CD4-positive, alpha-beta T cell (primary cell): ENCODE measurements around the gene GGT7. TPM values are rescaled to one million over a fixed set of nuclear protein-coding genes. Genes with fewer than 3 reads are reported as not detected.
"Not testable (repeated sequence)": the region's sequence is repeated elsewhere in the genome, so short reads cannot be mapped to it uniquely, and the experiment has no call there.

ENCODE experiments used
- ATAC-seq: fragments of 200-7000 bp; cut with Tn5 transposase; one replicate; pipeline ENCODE4 v1.10.0; 2022; ENCODE audit warnings: mild to moderate bottlenecking; ENCODE audit not compliant: poor library complexity
- CTCF ChIA-PET: fragments of 350-600 bp; sonication (Branson Sonifier 250); formaldehyde crosslinking; loops from one replicate; lab custom pipeline; 2021; ENCODE audit warnings: antibody characterized with exemption, inconsistent platforms; lab: Charles Lee
- POLR2A ChIA-PET: fragments of 350-600 bp; sonication (Branson Sonifier 250); formaldehyde crosslinking; loops from one replicate; lab custom pipeline; 2021; ENCODE audit warnings: antibody characterized with exemption, inconsistent platforms; lab: Charles Lee
- DNase-seq, 14 experiments: peaks; one replicate each; pipeline ENCODE4 v3.0.0-alpha.2; 2013 to 2020; ENCODE audit warnings: mixed read lengths in 2 of 14
- H3K27ac ChIP-seq, 2 donors: one replicate each; pipeline versions ENCODE4 v1.5.1 to v1.7.0; 2013; ENCODE audit warnings: low read length in 2 of 2, low read depth in 1 of 2, mild to moderate bottlenecking in 1 of 2
- H3K27me3 ChIP-seq, 2 experiments: 1 replicate in 1 of 2; 2 replicates in 1 of 2; pipeline versions ENCODE4 v1.6.1 to v1.7.0; 2013; ENCODE audit warnings: low read length in 2 of 2, control low read depth in 1 of 2, mild to moderate bottlenecking in 1 of 2, moderate library complexity in 1 of 2; ENCODE audit not compliant: insufficient read depth in 2 of 2, control insufficient read depth in 1 of 2
- H3K36me3 ChIP-seq: one replicate; pipeline ENCODE4 v1.6.1; 2013; ENCODE audit warnings: low read length, control low read depth; ENCODE audit not compliant: insufficient read depth
- H3K4me1 ChIP-seq: one replicate; pipeline ENCODE4 v1.6.1; 2013; ENCODE audit warnings: low read length, control low read depth; ENCODE audit not compliant: insufficient read depth
- H3K4me3 ChIP-seq: one replicate; pipeline ENCODE4 v1.5.1; 2013; ENCODE audit warnings: mild to moderate bottlenecking, low read length, moderate library complexity
- H3K9me3 ChIP-seq, 2 experiments: 1 replicate in 1 of 2; 2 replicates in 1 of 2; pipeline versions ENCODE4 v1.6.1 to v1.7.0; 2013; ENCODE audit warnings: low read length in 2 of 2, mild to moderate bottlenecking in 2 of 2, control low read depth in 1 of 2, moderate library complexity in 1 of 2; ENCODE audit not compliant: control insufficient read depth in 1 of 2, insufficient read depth in 1 of 2
- H3K27ac Mint-ChIP-seq: one replicate; pipeline ENCODE4 v1.8.0; 2020; ENCODE audit warnings: mixed read lengths
- H3K27me3 Mint-ChIP-seq: one replicate; pipeline ENCODE4 v1.8.0; 2021; ENCODE audit warnings: mixed read lengths
- H3K36me3 Mint-ChIP-seq: one replicate; pipeline ENCODE4 v1.8.0; 2021; ENCODE audit warnings: low read depth, mixed read lengths
- H3K4me1 Mint-ChIP-seq: one replicate; pipeline ENCODE4 v1.8.0; 2021; ENCODE audit warnings: low read depth, mixed read lengths
- H3K4me3 Mint-ChIP-seq: one replicate; pipeline ENCODE4 v1.8.0; 2020; ENCODE audit warnings: mild to moderate bottlenecking, mixed read lengths
- H3K9me3 Mint-ChIP-seq: one replicate; pipeline ENCODE4 v1.8.0; 2020; ENCODE audit warnings: mixed read lengths
- CTCF ChIP-seq: fragments of 200-600 bp; IDR thresholded peaks from one replicate; pipeline ENCODE4 v1.8.0; 2022; ENCODE audit warnings: antibody characterized with exemption, mild to moderate bottlenecking
- intact Hi-C, 2 experiments: fragments of 100-400 bp; cut with DNase I in 1 of 2; cut with micrococcal nuclease in 1 of 2; formaldehyde crosslinking; loops; one replicate each; pipeline versions ENCODE4 v1.15.1 to v1.9.0; 2023 to 2025; cut with DNase I, micrococcal nuclease
- total RNA-seq, 174 experiments: library from RNA in 2 of 174; stranded (reverse) in 2 of 174; gene quantifications; one replicate each; pipeline ENCODE4 v1.2.3 and lab custom pipeline; 2021 to 2026

Gene GGT7
- total RNA-seq, 2 experiments from 2014 or later: 32.4 to 32.6 TPM

GRCh38 chr20:34815636-34816035 lies 57.0 kb downstream of the GGT7 start:
- no peaks in the 10 kb centered on the region for H3K27me3 Mint-ChIP-seq
- Histone ChIP-seq H3K27me3 (no peaks in the 10 kb centered on the region), H3K27ac (no peak overlapping the region), H3K4me3 (no peak overlapping the region), H3K4me1 (peaks cover 10% of the 10 kb centered on the region), H3K36me3 (no peaks in the 10 kb centered on the region), H3K9me3 (no peaks in the 10 kb centered on the region)
- H3K4me3 Mint-ChIP-seq: no peak overlapping the region
- no peaks in the 10 kb centered on the region for H3K9me3 Mint-ChIP-seq
- TF ChIP-seq CTCF: no peak
- intact Hi-C loops: no loop called here
- POLR2A ChIA-PET: no interaction called here
- H3K27ac Mint-ChIP-seq: no peak overlapping the region
- ATAC-seq (no peak), DNase-seq (no peak)
- H3K4me1 Mint-ChIP-seq: peaks cover 59% of the 10 kb centered on the region
- H3K36me3 Mint-ChIP-seq: peaks cover 3% of the 10 kb centered on the region
- CTCF ChIA-PET: no interaction called here

GRCh38 chr20:34808583-34808982 lies 64.1 kb downstream of the GGT7 start:
- Mint-ChIP-seq H3K9me3 (no peaks in the 10 kb centered on the region), H3K36me3 (peaks cover 12% of the 10 kb centered on the region), H3K27me3 (no peaks in the 10 kb centered on the region), H3K27ac (no peak overlapping the region), H3K4me3 (no peak overlapping the region), H3K4me1 (peaks cover 50% of the 10 kb centered on the region)
- no peaks in the 10 kb centered on the region for H3K4me1 ChIP-seq
- intact Hi-C loops: no loop called here
- H3K27me3 ChIP-seq: no peaks in the 10 kb centered on the region
- H3K36me3 ChIP-seq: peaks cover 2% of the 10 kb centered on the region
- no peak overlapping the region for H3K27ac ChIP-seq
- DNase-seq (no peak), ATAC-seq (no peak)
- H3K4me3 ChIP-seq: no peak overlapping the region
- ChIA-PET CTCF (interaction anchor here (1.0 kb wide), 1 partner anchor 13 kb away, joined by 3 read pairs; no protein-coding TSS in a partner anchor), POLR2A (no interaction called here)
- no peaks in the 10 kb centered on the region for H3K9me3 ChIP-seq
- TF ChIP-seq CTCF: no peak

GRCh38 chr20:34807944-34808465 lies 64.7 kb downstream of the GGT7 start:
- H3K9me3 Mint-ChIP-seq, intact Hi-C loops, H3K36me3 ChIP-seq, H3K4me3 ChIP-seq, H3K27me3 ChIP-seq, POLR2A ChIA-PET, H3K27ac ChIP-seq, H3K4me1 ChIP-seq, ATAC-seq, DNase-seq, H3K27me3 Mint-ChIP-seq, H3K27ac Mint-ChIP-seq, H3K4me3 Mint-ChIP-seq, H3K9me3 ChIP-seq: not testable (repeated sequence)
- peaks cover 12% of the 10 kb centered on the region for H3K36me3 Mint-ChIP-seq
- H3K4me1 Mint-ChIP-seq: peaks cover 50% of the 10 kb centered on the region
- CTCF ChIA-PET: interaction anchor here (0.7 to 1.0 kb wide), 2 partner anchors 12 to 358 kb away, joined by 3 read pairs; no protein-coding TSS in a partner anchor

GRCh38 chr20:34806255-34806654 lies 66.4 kb downstream of the GGT7 start:
- Histone ChIP-seq H3K27ac (no peak overlapping the region), H3K27me3 (no peaks in the 10 kb centered on the region), H3K4me3 (no peak overlapping the region), H3K4me1 (no peaks in the 10 kb centered on the region), H3K9me3 (no peaks in the 10 kb centered on the region), H3K36me3 (peaks cover 2% of the 10 kb centered on the region)
- Mint-ChIP-seq H3K27ac (no peak overlapping the region), H3K4me3 (no peak overlapping the region), H3K36me3 (peaks cover 18% of the 10 kb centered on the region), H3K27me3 (no peaks in the 10 kb centered on the region), H3K4me1 (peaks cover 47% of the 10 kb centered on the region), H3K9me3 (no peaks in the 10 kb centered on the region)
- CTCF ChIA-PET: no interaction called here
- ATAC-seq (no peak), DNase-seq (no peak)
- POLR2A ChIA-PET: no interaction called here
- intact Hi-C loops: no loop called here
- no peak for TF ChIP-seq CTCF
